Measurements from ENCODE around the gene THAP10. TPM values are rescaled to one million over a fixed set of nuclear protein-coding genes. Genes with fewer than 3 reads are reported as not detected.
A peak's percentile ranks its signal among the peaks of the same experiment; 100 is the strongest.
"Not testable (repeated sequence)": the region's sequence is repeated elsewhere in the genome, so short reads cannot be mapped to it uniquely, and the experiment has no call there.

The THAP10 gene
- total RNA-seq, 1 donor from 2014 or later, result 0.79 TPM

GRCh38 chr15:70875001-70875782 is 17.0 kb downstream of the THAP10 start:
- DNase-seq (ENCODE audit: low read depth), result peak; percentile 39
- peak; percentile 28 for TF ChIP-seq CTCF (IDR thresholded peaks at IDR 0.05; ENCODE audit: insufficient read depth, low read length, severe bottlenecking)
- no peak overlapping the region for H3K4me3 ChIP-seq (ENCODE audit: low read depth, low read length)
- no peak for FAIRE-seq
- no peaks in the 10 kb centered on the region for H3K36me3 ChIP-seq (ENCODE audit: control insufficient read depth, insufficient read depth, low read length)
- no peaks in the 10 kb centered on the region for H3K27me3 ChIP-seq (ENCODE audit: control insufficient read depth, insufficient read depth, low read length)

- no peak for DNase-seq (ENCODE audit: low read depth)
- Histone ChIP-seq H3K36me3 (ENCODE audit: control insufficient read depth, insufficient read depth, low read length) (no peaks in the 10 kb centered on the region), H3K4me3 (ENCODE audit: low read depth, low read length) (no peak overlapping the region), H3K27me3 (ENCODE audit: control insufficient read depth, insufficient read depth, low read length) (no peaks in the 10 kb centered on the region)
- TF ChIP-seq CTCF (IDR thresholded peaks at IDR 0.05; ENCODE audit: insufficient read depth, low read length, severe bottlenecking), result no peak
- no peak for FAIRE-seq
These were observed 18.8 kb downstream of the THAP10 start for GRCh38 chr15:70873232-70874054.

GRCh38 chr15:70871490-70871889 is 20.7 kb downstream of the THAP10 start:
- not testable (repeated sequence) for H3K27me3 ChIP-seq (ENCODE audit: control insufficient read depth, insufficient read depth, low read length); H3K4me3 ChIP-seq (ENCODE audit: low read depth, low read length); DNase-seq (ENCODE audit: low read depth); H3K36me3 ChIP-seq (ENCODE audit: control insufficient read depth, insufficient read depth, low read length); FAIRE-seq

GRCh38 chr15:70870051-70870450 is 22.2 kb downstream of the THAP10 start:
- Histone ChIP-seq H3K27me3 (ENCODE audit: control insufficient read depth, insufficient read depth, low read length) (no peaks in the 10 kb centered on the region), H3K36me3 (ENCODE audit: control insufficient read depth, insufficient read depth, low read length) (no peaks in the 10 kb centered on the region), H3K4me3 (ENCODE audit: low read depth, low read length) (no peak overlapping the region)
- FAIRE-seq (no peak), DNase-seq (ENCODE audit: low read depth) (no peak)
- no peak for TF ChIP-seq CTCF (IDR thresholded peaks at IDR 0.05; ENCODE audit: insufficient read depth, low read length, severe bottlenecking)

GRCh38 chr15:70869346-70869745 is 22.9 kb downstream of the THAP10 start:
- Histone ChIP-seq H3K4me3 (ENCODE audit: low read depth, low read length) (no peak overlapping the region), H3K36me3 (ENCODE audit: control insufficient read depth, insufficient read depth, low read length) (no peaks in the 10 kb centered on the region), H3K27me3 (ENCODE audit: control insufficient read depth, insufficient read depth, low read length) (no peaks in the 10 kb centered on the region)
- FAIRE-seq (no peak), DNase-seq (ENCODE audit: low read depth) (no peak)
- TF ChIP-seq CTCF (IDR thresholded peaks at IDR 0.05; ENCODE audit: insufficient read depth, low read length, severe bottlenecking), result no peak

- Histone ChIP-seq H3K27me3 (ENCODE audit: control insufficient read depth, insufficient read depth, low read length) (no peaks in the 10 kb centered on the region), H3K36me3 (ENCODE audit: control insufficient read depth, insufficient read depth, low read length) (no peaks in the 10 kb centered on the region), H3K4me3 (ENCODE audit: low read depth, low read length) (no peak overlapping the region)
- FAIRE-seq, result no peak
- TF ChIP-seq CTCF (IDR thresholded peaks at IDR 0.05; ENCODE audit: insufficient read depth, low read length, severe bottlenecking), result no peak
- no peak for DNase-seq (ENCODE audit: low read depth)
These were observed 24.2 kb downstream of the THAP10 start for GRCh38 chr15:70867911-70868467.
